Esophagus muscularis mucosa (tissue), 4 donors: ENCODE results near the gene RPLP1. TPM values are rescaled to one million over a fixed set of nuclear protein-coding genes. Genes with fewer than 3 reads are reported as not detected.

Experiments
- DNase-seq: peaks from one replicate; pipeline ENCODE4 v3.0.0-alpha.2; 2017; ENCODE audit errors: extremely low spot score
- H3K27ac ChIP-seq, 4 donors: fragments of 200-600 bp; sonication (generic); replicated peaks in 1 of 4; 1 replicate in 3 of 4; 2 replicates in 1 of 4; pipeline ENCODE4 v1.5.1; 2016 to 2019; ENCODE audit warnings: mild to moderate bottlenecking in 1 of 4
- H3K27me3 ChIP-seq, 4 donors: fragments of 200-600 bp; sonication (generic); one replicate each; pipeline versions ENCODE4 v1.5.1 to v1.6.0; 2016 to 2019
- H3K36me3 ChIP-seq, 4 donors: fragments of 200-600 bp; sonication (generic); one replicate each; pipeline ENCODE4 v1.5.1; 2016 to 2019
- H3K4me1 ChIP-seq, 4 donors: fragments of 200-600 bp; sonication (generic); one replicate each; pipeline ENCODE4 v1.5.1; 2016 to 2019
- H3K4me3 ChIP-seq, 4 donors: fragments of 200-600 bp; sonication (generic); 1 replicate in 2 of 4; 2 replicates in 2 of 4; pipeline ENCODE4 v1.5.1; 2016 to 2019; ENCODE audit warnings: mild to moderate bottlenecking in 4 of 4, moderate library complexity in 1 of 4
- H3K9me3 ChIP-seq, 4 donors: fragments of 200-600 bp; sonication (generic); 1 replicate in 3 of 4; 2 replicates in 1 of 4; pipeline ENCODE4 v1.5.1; 2016 to 2019
- CTCF ChIP-seq, 3 experiments: fragments of 200-600 bp in 2 of 3; fragments of 450-650 bp in 1 of 3; sonication (generic) in 2 of 3; IDR thresholded peaks; one replicate each; pipeline ENCODE4 v1.5.1; 2017 to 2019; ENCODE audit warnings: antibody characterized with exemption in 3 of 3, mild to moderate bottlenecking in 2 of 3, moderate library complexity in 1 of 3
- EP300 ChIP-seq: sonication (generic); formaldehyde crosslinking; IDR thresholded peaks from one replicate; pipeline ENCODE4 v1.6.1; 2017; ENCODE audit warnings: antibody characterized with exemption
- POLR2A ChIP-seq: fragments of 450-650 bp; IDR thresholded peaks from one replicate; pipeline ENCODE4 v1.6.1; 2017; ENCODE audit warnings: antibody characterized with exemption, moderate library complexity, mild to moderate bottlenecking, low read depth
- POLR2AphosphoS5 ChIP-seq, 2 donors: sonication (generic); formaldehyde crosslinking; IDR thresholded peaks; one replicate each; pipeline ENCODE4 v1.6.1; 2017; ENCODE audit warnings: antibody characterized with exemption in 2 of 2
- WGBS: methylation state at CpG from one replicate; pipeline ENCODE4 v1.1.5; 2018; 5-methylcytosine and 5-hydroxymethylcytosine counted together
- intact Hi-C: fragments of 100-400 bp; cut with DNase I; formaldehyde crosslinking; loops from one replicate; pipeline ENCODE4 v1.15.1; 2023
- total RNA-seq, 4 donors: library from RNA; depleted of rRNA; stranded (reverse); fragments of >200 nt; gene quantifications; one replicate each; pipeline versions ENCODE4 v1.1.0 to v1.2.1, GENCODE V29; 2016

RPLP1 gene
- total RNA-seq, 4 donors from 2014 or later: 460 to 623 (median 514) TPM

- Histone ChIP-seq H3K4me3 (no peak overlapping the region), H3K36me3 (no peaks in the 10 kb centered on the region), H3K4me1 (peaks cover 0 to 7% (median 4%) of the 10 kb centered on the region in 4 donors), H3K27ac (no peak overlapping the region), H3K27me3 (no peaks in the 10 kb centered on the region), H3K9me3 (no peaks in the 10 kb centered on the region)
- DNase-seq: no peak
- TF ChIP-seq CTCF (IDR thresholded peaks at IDR 0.05) (no peak), EP300 (no peak), POLR2A (no peak), POLR2AphosphoS5 (IDR thresholded peaks at IDR 0.05) (no peak)
- 80% methylated on average over 3 of the region's 3 CpGs for WGBS
- intact Hi-C loops: no loop called here
Measured at GRCh38 chr15:69408841-69409240, 43.8 kb upstream of the RPLP1 start.

GRCh38 chr15:69410248-69410874 lies 42.3 kb upstream of the RPLP1 start:
- WGBS: 68% methylated on average over 9 of the region's 9 CpGs
- intact Hi-C loops: no loop called here

DNA sequence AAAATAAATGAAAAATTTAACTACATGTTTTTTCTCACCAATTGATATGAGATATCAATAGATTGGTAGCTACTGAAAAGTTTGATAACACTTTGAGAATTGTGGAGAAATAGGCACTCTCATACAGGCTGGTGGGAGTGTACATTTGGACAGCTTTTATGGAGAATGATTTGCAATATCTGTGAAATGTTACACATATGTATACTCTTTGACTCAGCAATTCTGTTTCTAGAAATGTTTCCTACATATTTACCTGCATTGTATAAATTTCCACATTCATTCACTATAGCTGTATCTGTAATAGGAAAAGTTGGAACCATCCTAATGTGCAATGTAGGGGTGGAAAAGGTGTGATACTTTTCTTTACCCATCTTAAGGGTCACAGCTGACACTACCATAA lies 40.3 kb upstream of the RPLP1 start:
- Histone ChIP-seq H3K36me3 (no peaks in the 10 kb centered on the region), H3K4me1 (peaks cover 0 to 20% (median 16%) of the 10 kb centered on the region in 4 donors), H3K9me3 (no peaks in the 10 kb centered on the region), H3K27ac (no peak overlapping the region), H3K4me3 (no peak overlapping the region), H3K27me3 (no peaks in the 10 kb centered on the region)
- no peak for TF ChIP-seq POLR2AphosphoS5 (IDR thresholded peaks at IDR 0.05)
- no peak for TF ChIP-seq EP300
- no peak for TF ChIP-seq CTCF (IDR thresholded peaks at IDR 0.05)
- TF ChIP-seq POLR2A: no peak
- intact Hi-C loops: no loop called here
- DNase-seq: no peak

More at GRCh38 chr15:69410248-69410874, 42.3 kb upstream of the RPLP1 start:
- H3K4me1 ChIP-seq: peaks cover 0 to 18% (median 15%) of the 10 kb centered on the region in 4 donors
- no peaks in the 10 kb centered on the region for H3K9me3 ChIP-seq
- H3K4me3 ChIP-seq: no peak overlapping the region
- no peaks in the 10 kb centered on the region for H3K36me3 ChIP-seq
- TF ChIP-seq CTCF (IDR thresholded peaks at IDR 0.05): no peak
- TF ChIP-seq EP300: no peak
- TF ChIP-seq POLR2A: no peak
- TF ChIP-seq POLR2AphosphoS5 (IDR thresholded peaks at IDR 0.05): no peak
- H3K27me3 ChIP-seq: no peaks in the 10 kb centered on the region
- no peak overlapping the region for H3K27ac ChIP-seq
- DNase-seq: no peak

- no peaks in the 10 kb centered on the region for H3K27me3 ChIP-seq
- no peak overlapping the region for H3K27ac ChIP-seq
- peaks cover 0 to 20% (median 16%) of the 10 kb centered on the region in 4 donors for H3K4me1 ChIP-seq
- intact Hi-C loops: no loop called here
- no peak overlapping the region for H3K4me3 ChIP-seq
- no peaks in the 10 kb centered on the region for H3K36me3 ChIP-seq
- H3K9me3 ChIP-seq: no peaks in the 10 kb centered on the region
- 100% methylated on average over 1 of the region's 1 CpG for WGBS
- DNase-seq: no peak
- TF ChIP-seq CTCF (IDR thresholded peaks at IDR 0.05) (no peak), EP300 (no peak), POLR2A (no peak), POLR2AphosphoS5 (IDR thresholded peaks at IDR 0.05) (no peak)
Measured at GRCh38 chr15:69412701-69413100, 39.9 kb upstream of the RPLP1 start.
